ENCODE measurements around the gene UBE2QL1.

UBE2QL1 gene

DNA sequence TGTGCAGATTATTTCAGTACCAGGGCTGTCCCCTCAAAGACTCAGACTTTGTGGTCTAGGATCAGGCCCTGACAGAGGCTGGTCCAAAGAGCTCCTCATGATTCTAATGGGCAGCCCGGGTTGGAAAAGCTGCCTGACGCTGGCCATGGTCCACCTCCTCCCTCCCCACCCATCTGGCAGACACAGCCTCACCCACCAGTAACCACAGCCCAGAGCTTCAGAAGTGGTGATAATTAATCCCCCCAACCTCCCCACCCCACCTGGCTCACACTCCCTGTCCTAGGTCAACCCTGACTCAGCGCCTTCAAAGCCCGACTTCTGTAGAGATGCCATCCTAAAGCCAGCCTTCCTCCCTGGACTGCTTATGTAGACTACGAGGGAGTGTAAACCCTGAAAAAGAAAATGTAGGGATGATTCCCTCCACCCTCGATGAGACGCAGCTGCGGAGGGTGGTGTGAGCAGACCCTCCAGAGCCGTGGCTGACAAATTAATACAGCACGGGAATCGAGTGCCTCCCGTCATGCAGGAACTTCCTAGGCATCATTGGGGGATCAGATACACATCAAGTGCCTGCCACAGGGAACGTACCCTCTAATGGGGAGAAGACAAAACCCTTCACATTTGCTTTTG lies 7.0 kb downstream of the UBE2QL1 start:
- DNase-seq, result no peak

- DNase-seq, result no peak
These were observed 8.2 kb downstream of the UBE2QL1 start for GRCh38 chr5:6456766-6457370.

DNA sequence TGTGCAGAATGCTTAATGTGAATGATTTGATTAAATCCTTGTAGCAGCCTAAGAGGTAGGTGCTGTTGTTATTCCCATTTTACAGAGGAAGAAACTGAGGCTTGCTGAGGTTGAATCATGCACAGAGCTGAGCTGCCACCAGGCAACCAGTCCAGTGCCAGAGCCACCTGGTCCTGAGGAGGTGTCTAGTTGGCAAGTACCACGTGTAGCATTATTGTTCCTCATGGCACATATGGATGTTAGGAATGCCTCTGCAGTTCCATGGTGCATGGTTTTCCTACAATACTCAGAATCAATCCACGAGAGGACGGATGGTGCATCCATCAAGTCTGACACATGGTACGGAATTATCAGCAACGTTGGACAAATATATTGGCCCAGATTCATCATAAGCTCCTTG lies 8.9 kb downstream of the UBE2QL1 start:
- no peak for DNase-seq

GRCh38 chr5:6458833-6459232 lies 10.2 kb downstream of the UBE2QL1 start:
- no peak for DNase-seq

- DNase-seq, result no peak
These were observed 11.2 kb downstream of the UBE2QL1 start for GRCh38 chr5:6459896-6460295.

DNA sequence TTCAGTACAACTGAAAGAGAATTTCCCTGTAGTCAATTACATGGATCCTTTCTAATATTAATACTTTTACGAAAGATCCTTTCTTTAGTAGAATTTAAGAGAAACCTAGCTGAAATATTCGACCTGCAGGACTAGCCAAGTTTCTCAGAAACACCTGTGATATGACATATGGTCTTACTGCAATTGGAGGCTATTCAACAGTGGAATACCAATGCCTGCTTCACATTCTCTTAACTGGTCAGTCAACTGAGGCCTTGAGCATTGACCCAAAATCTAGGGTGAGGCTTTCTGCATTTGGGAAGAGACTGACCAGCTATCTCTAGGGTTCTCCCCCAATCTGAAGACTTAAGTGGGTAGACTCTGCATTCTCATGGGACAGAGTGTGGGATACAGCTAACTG lies 12.3 kb downstream of the UBE2QL1 start:
- no peak for DNase-seq

- DNase-seq, result no peak
These were observed 13.4 kb downstream of the UBE2QL1 start for GRCh38 chr5:6461793-6462650.

DNA sequence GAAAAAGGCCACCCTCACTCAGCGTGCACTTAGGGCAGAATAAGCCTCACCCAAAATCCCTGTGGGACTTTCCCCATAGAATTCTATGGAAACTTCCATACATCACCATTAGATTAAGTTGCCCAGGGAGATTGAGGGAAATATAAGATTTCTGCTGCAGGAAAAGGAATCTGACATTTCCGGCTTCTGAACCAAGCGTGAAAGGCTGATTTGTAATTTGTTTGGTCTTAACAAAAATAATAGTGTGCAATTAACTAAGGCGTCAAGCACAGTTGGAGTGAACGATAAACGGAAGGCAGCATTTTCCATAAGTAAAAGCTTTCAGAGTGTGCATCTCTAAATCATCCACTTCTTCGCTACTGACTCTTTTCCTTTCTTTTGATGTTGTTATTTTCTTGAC lies 14.0 kb downstream of the UBE2QL1 start:
- no peak for DNase-seq

- DNase-seq, result no peak
These were observed 15.8 kb downstream of the UBE2QL1 start for GRCh38 chr5:6464441-6464840.

GRCh38 chr5:6465831-6466790 lies 17.5 kb downstream of the UBE2QL1 start:
- DNase-seq, result no peak

- DNase-seq, result no peak
These were observed 18.4 kb downstream of the UBE2QL1 start for GRCh38 chr5:6466975-6467567.

GRCh38 chr5:6467591-6467990 lies 18.9 kb downstream of the UBE2QL1 start:
- DNase-seq, result no peak

GRCh38 chr5:6468104-6468503 lies 19.4 kb downstream of the UBE2QL1 start:
- DNase-seq, result no peak

GRCh38 chr5:6468870-6469269 lies 20.2 kb downstream of the UBE2QL1 start:
- DNase-seq, result no peak

DNA sequence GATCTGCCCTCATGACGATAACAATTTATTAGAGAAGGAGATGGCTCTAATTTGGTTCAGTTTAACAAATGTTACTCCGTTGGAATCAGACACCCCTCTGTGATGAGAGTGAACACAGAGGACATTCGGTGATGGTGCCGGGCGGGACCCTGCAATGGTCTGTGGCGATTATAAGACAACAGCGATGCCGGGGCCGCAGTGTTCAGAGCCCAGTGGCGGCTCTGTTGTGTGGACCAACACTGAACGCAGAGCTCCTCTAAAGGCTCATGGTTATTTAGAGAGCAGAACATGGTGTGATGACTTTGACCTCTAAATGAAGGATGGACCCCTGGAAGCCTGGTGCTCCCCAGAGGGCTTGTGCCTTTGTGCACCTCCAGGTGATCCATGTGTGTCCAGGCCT lies 21.2 kb downstream of the UBE2QL1 start:
- no peak for DNase-seq

GRCh38 chr5:6470672-6471071 lies 22.0 kb downstream of the UBE2QL1 start:
- no peak for DNase-seq

- DNase-seq, result no peak
These were observed 22.6 kb downstream of the UBE2QL1 start for GRCh38 chr5:6471252-6471651.

DNA sequence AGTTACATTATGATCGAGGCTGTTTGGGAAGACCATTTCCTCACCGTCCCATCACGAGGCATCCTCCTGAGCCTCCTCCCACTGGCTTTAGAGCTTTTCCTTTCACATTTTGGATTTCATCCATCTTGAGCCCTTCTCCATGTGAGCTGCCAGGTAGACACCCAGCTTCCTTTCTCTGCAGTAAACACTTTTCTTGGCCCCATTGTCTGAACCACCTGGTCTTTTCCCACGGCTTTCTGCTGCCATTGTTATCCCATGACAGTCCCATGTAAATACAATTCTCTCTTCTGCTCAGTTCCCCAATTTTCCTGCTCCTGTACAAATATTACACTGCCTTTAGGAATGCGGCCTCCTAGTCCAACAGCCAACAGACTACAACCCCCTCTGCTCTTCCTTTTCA lies 24.1 kb downstream of the UBE2QL1 start:
- no peak for DNase-seq

GRCh38 chr5:6473284-6473683 lies 24.6 kb downstream of the UBE2QL1 start:
- DNase-seq, result no peak

DNA sequence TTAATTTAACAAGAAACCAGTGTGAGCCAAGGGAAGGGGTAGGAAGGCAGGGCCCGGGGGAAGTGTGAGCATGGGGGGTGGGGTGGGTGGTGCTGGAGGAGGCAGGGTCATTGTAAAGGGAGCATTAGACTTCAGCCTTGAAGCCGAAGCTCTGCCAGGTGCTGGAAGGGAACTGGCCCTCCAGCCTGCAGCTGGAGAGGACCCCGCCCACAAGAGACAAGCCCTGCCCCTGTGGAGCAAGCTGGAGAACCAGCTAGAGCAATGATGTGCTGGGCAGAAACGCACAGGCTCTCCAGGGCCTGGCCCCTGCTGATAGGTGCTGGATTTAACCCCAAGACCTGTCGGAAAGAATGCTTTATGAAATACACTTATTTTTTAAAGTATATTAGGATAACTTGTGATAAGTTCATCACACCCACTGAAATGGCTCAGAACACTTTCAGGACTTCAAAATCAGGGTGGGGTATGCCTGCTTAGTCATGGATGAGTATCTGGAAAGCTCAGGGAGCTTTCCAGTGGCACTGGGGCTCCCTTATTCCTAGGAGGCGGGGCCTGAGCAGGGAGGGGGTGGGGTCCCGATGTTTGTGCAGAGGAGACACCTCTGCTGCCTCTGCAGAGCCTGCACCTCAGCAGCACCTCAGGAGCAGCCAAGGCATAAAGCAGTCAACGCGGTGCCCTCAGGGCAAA lies 27.1 kb downstream of the UBE2QL1 start:
- DNase-seq, result no peak

GRCh38 chr5:6476313-6476661 lies 27.6 kb downstream of the UBE2QL1 start:
- DNase-seq, result no peak

- DNase-seq, result no peak
These were observed 30.1 kb downstream of the UBE2QL1 start for GRCh38 chr5:6478793-6479192.
